Measurements from ENCODE around the gene MINDY4. TPM values are rescaled to one million over a fixed set of nuclear protein-coding genes. Genes with fewer than 3 reads are reported as not detected.

MINDY4 gene
- total RNA-seq, 2 donors from 2014 or later: 2.2 to 4.2 TPM

DNA sequence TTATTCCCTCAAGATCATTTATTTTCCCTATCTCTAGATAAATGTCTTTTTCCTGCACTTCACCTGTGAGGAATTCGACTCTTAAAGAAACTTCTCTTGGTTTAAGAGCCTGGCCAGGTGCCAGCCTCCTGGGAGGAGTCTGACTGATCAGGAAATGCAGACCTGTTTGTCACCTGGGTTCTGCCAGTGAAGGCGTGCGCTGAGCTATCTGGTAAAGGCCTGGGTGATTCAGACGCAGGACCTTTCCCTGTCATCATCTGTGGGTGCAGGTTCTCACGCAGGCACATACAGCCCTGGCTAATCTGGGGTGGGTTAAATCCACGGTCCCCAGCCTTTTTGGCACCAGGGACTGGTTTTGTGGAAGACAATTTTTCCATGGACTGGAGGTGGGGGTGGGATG is 75.2 kb downstream of the MINDY4 start:
- no peak overlapping the region for H3K27ac ChIP-seq
- H3K9ac ChIP-seq (ENCODE audit: low read depth in 2 of 2, low read length in 2 of 2): no peak overlapping the region
- H3K27me3 ChIP-seq: no peaks in the 10 kb centered on the region
- TF ChIP-seq, protein P1, sequence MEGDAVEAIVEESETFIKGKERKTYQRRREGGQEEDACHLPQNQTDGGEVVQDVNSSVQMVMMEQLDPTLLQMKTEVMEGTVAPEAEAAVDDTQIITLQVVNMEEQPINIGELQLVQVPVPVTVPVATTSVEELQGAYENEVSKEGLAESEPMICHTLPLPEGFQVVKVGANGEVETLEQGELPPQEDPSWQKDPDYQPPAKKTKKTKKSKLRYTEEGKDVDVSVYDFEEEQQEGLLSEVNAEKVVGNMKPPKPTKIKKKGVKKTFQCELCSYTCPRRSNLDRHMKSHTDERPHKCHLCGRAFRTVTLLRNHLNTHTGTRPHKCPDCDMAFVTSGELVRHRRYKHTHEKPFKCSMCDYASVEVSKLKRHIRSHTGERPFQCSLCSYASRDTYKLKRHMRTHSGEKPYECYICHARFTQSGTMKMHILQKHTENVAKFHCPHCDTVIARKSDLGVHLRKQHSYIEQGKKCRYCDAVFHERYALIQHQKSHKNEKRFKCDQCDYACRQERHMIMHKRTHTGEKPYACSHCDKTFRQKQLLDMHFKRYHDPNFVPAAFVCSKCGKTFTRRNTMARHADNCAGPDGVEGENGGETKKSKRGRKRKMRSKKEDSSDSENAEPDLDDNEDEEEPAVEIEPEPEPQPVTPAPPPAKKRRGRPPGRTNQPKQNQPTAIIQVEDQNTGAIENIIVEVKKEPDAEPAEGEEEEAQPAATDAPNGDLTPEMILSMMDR (IDR thresholded peaks at IDR 0.05): no peak
- no peaks in the 10 kb centered on the region for H3K36me3 ChIP-seq
- DNase-seq: peak; percentile 87
- H3K4me3 ChIP-seq: no peak overlapping the region
- H3K9me3 ChIP-seq: no peaks in the 10 kb centered on the region
- H3K4me1 ChIP-seq: no peaks in the 10 kb centered on the region
- intact Hi-C loops (cut with DNase I): no loop called here

DNA sequence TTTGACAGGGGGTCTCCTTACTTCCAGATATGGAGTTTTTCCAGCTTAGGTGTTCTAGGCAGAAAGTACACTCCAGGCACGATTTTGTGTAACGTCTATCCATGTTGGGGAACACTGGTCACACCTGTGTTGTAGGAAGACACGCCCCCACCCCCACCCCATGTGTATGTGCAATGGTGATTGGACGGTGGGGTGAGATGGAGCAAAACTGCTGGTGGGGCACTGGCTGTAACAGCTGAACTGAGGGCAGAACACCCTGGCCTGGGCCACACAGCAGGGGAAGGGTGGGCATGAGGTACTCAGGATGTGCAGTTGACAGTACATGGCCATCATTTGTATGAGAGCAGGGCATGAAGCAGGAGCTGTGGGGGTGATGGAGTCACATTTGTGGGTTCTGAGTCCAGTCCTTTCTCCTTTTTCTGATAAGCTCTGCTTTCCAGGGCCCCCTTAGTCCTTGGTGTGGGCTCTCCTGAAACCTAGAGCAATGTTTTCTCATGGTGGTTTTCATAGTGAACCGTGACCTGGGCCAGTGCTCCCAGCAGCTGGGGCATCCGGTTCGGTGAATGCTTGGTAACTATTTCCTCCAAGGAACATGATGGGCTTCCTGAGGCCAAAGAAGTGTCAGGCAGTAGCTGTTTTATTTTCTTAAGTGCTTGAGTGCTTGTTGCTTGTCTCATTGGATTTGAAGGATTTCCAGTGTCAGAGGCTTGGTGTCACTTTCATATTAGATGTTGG is 77.1 kb downstream of the MINDY4 start:
- Histone ChIP-seq H3K9ac (ENCODE audit: low read depth in 2 of 2, low read length in 2 of 2) (no peak overlapping the region), H3K4me1 (no peaks in the 10 kb centered on the region), H3K36me3 (no peaks in the 10 kb centered on the region), H3K27me3 (no peaks in the 10 kb centered on the region), H3K9me3 (no peaks in the 10 kb centered on the region), H3K4me3 (no peak overlapping the region), H3K27ac (no peak overlapping the region)
- intact Hi-C loops (cut with DNase I): no loop called here
- TF ChIP-seq, protein P1 (IDR thresholded peaks at IDR 0.05): no peak
- no peak for DNase-seq

DNA sequence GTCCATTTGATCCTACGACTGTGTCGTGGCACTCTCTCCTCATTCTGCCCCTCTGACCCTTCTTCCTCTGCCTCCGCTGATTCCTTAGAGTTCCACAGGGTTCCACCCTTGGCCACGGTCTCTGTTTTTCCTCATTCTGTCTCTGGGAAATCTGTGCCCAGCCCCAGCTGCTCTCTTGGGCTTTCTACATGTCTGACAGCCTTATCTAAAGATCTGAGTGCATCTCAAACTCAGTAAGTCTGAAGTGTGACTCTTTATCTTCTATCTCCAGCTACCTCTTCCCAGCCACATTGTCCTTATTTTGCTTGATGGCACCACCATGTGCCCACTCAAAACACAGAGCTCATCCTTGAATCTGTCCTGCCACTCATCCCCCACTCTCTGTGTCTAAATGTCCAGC is 78.3 kb downstream of the MINDY4 start:
- intact Hi-C loops (cut with DNase I): no loop called here
- Histone ChIP-seq H3K4me1 (no peaks in the 10 kb centered on the region), H3K9me3 (no peaks in the 10 kb centered on the region), H3K4me3 (no peak overlapping the region), H3K27me3 (no peaks in the 10 kb centered on the region), H3K27ac (no peak overlapping the region), H3K9ac (ENCODE audit: low read depth in 2 of 2, low read length in 2 of 2) (no peak overlapping the region), H3K36me3 (no peaks in the 10 kb centered on the region)
- TF ChIP-seq, protein P1 (IDR thresholded peaks at IDR 0.05): no peak
- DNase-seq: no peak

DNA sequence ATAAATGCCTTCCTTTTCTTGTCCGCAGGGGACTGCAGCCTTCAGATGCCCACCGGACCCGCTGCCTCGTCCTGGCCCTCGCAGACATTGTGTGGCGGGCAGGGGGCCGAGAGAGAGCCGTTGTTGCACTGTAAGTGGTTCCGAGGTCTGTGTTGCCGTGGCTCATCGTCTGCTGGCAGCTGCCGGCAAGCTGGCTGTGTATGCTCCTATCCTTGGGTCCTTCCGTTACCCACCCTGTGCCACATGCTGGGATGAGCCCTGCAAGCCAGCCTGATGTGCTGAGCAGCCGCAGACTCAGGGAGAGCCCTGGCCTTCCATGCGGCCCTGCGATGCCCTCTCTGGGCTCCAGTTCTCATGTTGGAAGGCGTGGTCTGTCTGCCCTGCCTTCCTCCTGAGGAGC is 79.2 kb downstream of the MINDY4 start:
- Histone ChIP-seq H3K4me1 (no peaks in the 10 kb centered on the region), H3K4me3 (no peak overlapping the region), H3K9ac (ENCODE audit: low read depth in 2 of 2, low read length in 2 of 2) (no peak overlapping the region), H3K9me3 (no peaks in the 10 kb centered on the region), H3K27me3 (no peaks in the 10 kb centered on the region), H3K36me3 (no peaks in the 10 kb centered on the region), H3K27ac (no peak overlapping the region)
- TF ChIP-seq, protein P1 (IDR thresholded peaks at IDR 0.05): no peak
- intact Hi-C loops (cut with DNase I): no loop called here
- no peak for DNase-seq

DNA sequence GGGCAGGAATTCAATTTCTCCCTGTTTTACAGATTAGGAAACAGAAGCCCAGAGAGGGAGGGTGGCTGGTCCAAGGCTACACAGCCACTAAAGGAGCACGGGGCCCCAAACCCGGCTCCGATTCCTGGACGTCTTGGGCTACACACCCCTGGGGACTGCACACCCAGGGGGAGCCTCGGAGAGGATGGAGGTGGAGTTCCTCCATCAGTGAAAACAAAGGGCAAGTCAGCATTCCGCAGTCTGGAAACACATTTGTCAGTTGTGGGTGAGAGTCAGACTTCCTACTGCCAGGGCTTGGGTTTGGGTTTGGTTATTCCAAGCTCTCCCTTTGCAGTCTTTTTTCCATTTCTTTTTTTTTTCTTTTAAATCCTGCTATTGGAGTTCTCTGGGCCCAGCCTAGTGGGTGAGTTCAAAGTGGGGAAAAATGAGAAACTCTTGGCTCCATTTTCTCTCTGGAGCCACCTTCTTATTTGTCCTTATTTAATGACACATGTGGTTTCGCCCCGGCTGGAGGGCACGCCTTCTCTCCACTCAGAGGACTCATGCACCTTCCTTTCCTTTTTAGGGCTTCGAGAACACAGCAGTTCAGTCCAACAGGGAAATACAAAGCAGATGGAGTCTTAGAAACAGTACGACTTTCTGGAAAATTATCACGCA is 80.6 kb downstream of the MINDY4 start:
- Histone ChIP-seq H3K36me3 (no peaks in the 10 kb centered on the region), H3K9ac (ENCODE audit: low read depth in 2 of 2, low read length in 2 of 2) (no peak overlapping the region), H3K27ac (no peak overlapping the region), H3K4me3 (no peak overlapping the region), H3K4me1 (no peaks in the 10 kb centered on the region), H3K9me3 (no peaks in the 10 kb centered on the region), H3K27me3 (no peaks in the 10 kb centered on the region)
- TF ChIP-seq, protein P1 (IDR thresholded peaks at IDR 0.05): no peak
- DNase-seq: no peak
- intact Hi-C loops (cut with DNase I): no loop called here
